K562 (cell line): Measurements from ENCODE around the gene TMEM53.

ENCODE experiments used
- BRCA1 ChIP-seq, 2 experiments: fragments of 450-650 bp in 1 of 2; sonication (generic) in 1 of 2; formaldehyde crosslinking in 1 of 2; IDR thresholded peaks; 2 replicates each; pipeline versions ENCODE4 v1.5.0 to v1.6.1; 2017 to 2020; ENCODE audit warnings: mild to moderate bottlenecking in 1 of 2, missing genetic modification reagents in 1 of 2
- CTCF ChIP-seq, 3 experiments: IDR thresholded peaks in 2 of 3; conservative IDR thresholded peaks in 1 of 3; 2 replicates each; pipeline ENCODE4 v1.5.1; 2011 to 2012; ENCODE audit warnings: low read length in 3 of 3, mild to moderate bottlenecking in 3 of 3, control low read depth in 2 of 3, improper control_type of control experiment in 1 of 3, inconsistent platforms in 1 of 3, low read depth in 1 of 3, mixed read lengths in 1 of 3, moderate library complexity in 1 of 3; ENCODE audit not compliant: insufficient read depth in 2 of 3
- EGR1 ChIP-seq: fragments of 450-650 bp; conservative IDR thresholded peaks from 2 replicates; pipeline ENCODE4 v1.6.1; 2017; ENCODE audit warnings: mild to moderate bottlenecking
- HDAC6 ChIP-seq: IDR thresholded peaks from 2 replicates; pipeline ENCODE4 v1.6.1; 2012; ENCODE audit warnings: low read depth, mild to moderate bottlenecking, control low read depth, inconsistent platforms, low read length, moderate library complexity
- KDM2B ChIP-seq: fragments of 250-450 bp; sonication (Bioruptor Pico); IDR thresholded peaks from 2 replicates; pipeline ENCODE4 v1.8.0; 2021; ENCODE audit warnings: mild to moderate bottlenecking, moderate library complexity
- ZBTB34 ChIP-seq: fragments of 250-450 bp; sonication (Bioruptor Pico); IDR thresholded peaks from 2 replicates; pipeline ENCODE4 v1.8.0; 2021; ENCODE audit warnings: mild to moderate bottlenecking, moderate library complexity
- ZNF436 ChIP-seq: fragments of 250-450, 450-650 bp; sonication (Bioruptor Pico); formaldehyde crosslinking; IDR thresholded peaks from 2 replicates; pipeline ENCODE4 v1.7.0; 2020; ENCODE audit warnings: mild to moderate bottlenecking

- TF ChIP-seq CTCF (IDR thresholded peaks at IDR 0.05 in 2 of 3, conservative IDR thresholded peaks at IDR 0.05 in 1 of 3; ENCODE audit: insufficient read depth in 2 of 3, low read depth in 1 of 3, low read length in 3 of 3) (no peak), KDM2B (CRISPR knock-in tag) (no peak), BRCA1 (IDR thresholded peaks at IDR 0.05) (no peak), BRCA1 (CRISPR knock-in tag; IDR thresholded peaks at IDR 0.05) (no peak), ZBTB34 (CRISPR knock-in tag) (no peak), ZNF436 (CRISPR knock-in tag) (no peak), EGR1 (no peak), HDAC6 (no peak)
Measured at GRCh38 chr1:44648529-44649250, 25.6 kb downstream of the TMEM53 start.
